A673 (cell line): ENCODE data around the gene PRTFDC1. TPM values are rescaled to one million over a fixed set of nuclear protein-coding genes. Genes with fewer than 3 reads are reported as not detected.

Experiments
- BruUV-seq: library from RNA; stranded (reverse); fragments of 400-500 nt; replicated peaks from 2 replicates; lab custom pipeline; 2021; lab: Mats Ljungman, UMichigan
- CTCF ChIA-PET: fragments of 300-600 bp; sonication (Branson Sonifier 250); formaldehyde crosslinking; loops from one replicate; lab custom pipeline; 2022; ENCODE audit warnings: antibody characterized with exemption; lab: Charles Lee
- POLR2A ChIA-PET: fragments of 300-600 bp; sonication (Branson Sonifier 250); formaldehyde crosslinking; loops from one replicate; lab custom pipeline; 2022; ENCODE audit warnings: antibody characterized with exemption; ENCODE audit not compliant: low non-redundant PET; lab: Charles Lee
- DNase-seq: peaks from one replicate; pipeline ENCODE4 v3.0.0-alpha.2; 2015; ENCODE audit warnings: low spot score
- H3K27ac ChIP-seq: fragments of 200-600 bp; sonication (generic); 2 replicates; pipeline ENCODE4 v1.5.1; 2016; ENCODE audit warnings: mixed run types, low read depth, mild to moderate bottlenecking, mixed read lengths, antibody characterized with exemption, low read length; ENCODE audit not compliant: poor library complexity, severe bottlenecking
- H3K27me3 ChIP-seq: fragments of 200-600 bp; sonication (generic); replicated peaks from 2 replicates; pipeline ENCODE4 v1.6.1; 2017; ENCODE audit warnings: mixed run types, low read depth, mild to moderate bottlenecking, mixed read lengths, antibody characterized with exemption, low read length; ENCODE audit not compliant: insufficient read depth, poor library complexity
- H3K36me3 ChIP-seq: fragments of 200-600 bp; sonication (generic); 2 replicates; pipeline ENCODE4 v1.6.1; 2016; ENCODE audit warnings: mixed run types, mild to moderate bottlenecking, mixed read lengths, antibody characterized with exemption, low read length; ENCODE audit not compliant: insufficient read depth, poor library complexity, severe bottlenecking
- H3K4me1 ChIP-seq: fragments of 200-600 bp; sonication (generic); 2 replicates; pipeline ENCODE4 v1.6.1; 2017; ENCODE audit warnings: mixed run types, mild to moderate bottlenecking, mixed read lengths, antibody characterized with exemption, low read length; ENCODE audit not compliant: insufficient read depth, poor library complexity, severe bottlenecking
- H3K4me3 ChIP-seq: fragments of 200-600 bp; sonication (generic); 2 replicates; pipeline ENCODE4 v1.5.1; 2016; ENCODE audit warnings: low read depth, mixed run types, mild to moderate bottlenecking, mixed read lengths, low read length; ENCODE audit not compliant: poor library complexity, severe bottlenecking
- H3K9me3 ChIP-seq: fragments of 200-600 bp; sonication (generic); 2 replicates; pipeline ENCODE4 v1.6.1; 2016; ENCODE audit warnings: mixed run types, low read depth, mild to moderate bottlenecking, mixed read lengths, antibody characterized with exemption, low read length; ENCODE audit not compliant: poor library complexity, severe bottlenecking
- CTCF ChIP-seq: fragments of 300-800, 200-600 bp; sonication (generic); conservative IDR thresholded peaks from 2 replicates; pipeline ENCODE4 v1.5.1; 2017; ENCODE audit warnings: low read depth, mild to moderate bottlenecking, antibody characterized with exemption, low read length, moderate library complexity, mixed read lengths
- EZH2 ChIP-seq: fragments of 200-600 bp; sonication (generic); IDR thresholded peaks from 2 replicates; pipeline ENCODE4 v1.6.1; 2017; ENCODE audit warnings: borderline replicate concordance, low read depth, mild to moderate bottlenecking, mixed read lengths, antibody characterized with exemption, low read length; ENCODE audit not compliant: poor library complexity, severe bottlenecking
- intact Hi-C: fragments of 100-400 bp; cut with micrococcal nuclease; formaldehyde crosslinking; loops from one replicate; pipeline ENCODE4 v1.10.0; 2022; ENCODE audit not compliant: unreplicated experiment
- total RNA-seq: library from RNA; stranded (reverse); gene quantifications from 2 replicates; pipeline ENCODE4 v1.2.3, GENCODE V29; 2021

Gene PRTFDC1
- total RNA-seq, 1 experiment from 2014 or later: 49.8 TPM

DNA sequence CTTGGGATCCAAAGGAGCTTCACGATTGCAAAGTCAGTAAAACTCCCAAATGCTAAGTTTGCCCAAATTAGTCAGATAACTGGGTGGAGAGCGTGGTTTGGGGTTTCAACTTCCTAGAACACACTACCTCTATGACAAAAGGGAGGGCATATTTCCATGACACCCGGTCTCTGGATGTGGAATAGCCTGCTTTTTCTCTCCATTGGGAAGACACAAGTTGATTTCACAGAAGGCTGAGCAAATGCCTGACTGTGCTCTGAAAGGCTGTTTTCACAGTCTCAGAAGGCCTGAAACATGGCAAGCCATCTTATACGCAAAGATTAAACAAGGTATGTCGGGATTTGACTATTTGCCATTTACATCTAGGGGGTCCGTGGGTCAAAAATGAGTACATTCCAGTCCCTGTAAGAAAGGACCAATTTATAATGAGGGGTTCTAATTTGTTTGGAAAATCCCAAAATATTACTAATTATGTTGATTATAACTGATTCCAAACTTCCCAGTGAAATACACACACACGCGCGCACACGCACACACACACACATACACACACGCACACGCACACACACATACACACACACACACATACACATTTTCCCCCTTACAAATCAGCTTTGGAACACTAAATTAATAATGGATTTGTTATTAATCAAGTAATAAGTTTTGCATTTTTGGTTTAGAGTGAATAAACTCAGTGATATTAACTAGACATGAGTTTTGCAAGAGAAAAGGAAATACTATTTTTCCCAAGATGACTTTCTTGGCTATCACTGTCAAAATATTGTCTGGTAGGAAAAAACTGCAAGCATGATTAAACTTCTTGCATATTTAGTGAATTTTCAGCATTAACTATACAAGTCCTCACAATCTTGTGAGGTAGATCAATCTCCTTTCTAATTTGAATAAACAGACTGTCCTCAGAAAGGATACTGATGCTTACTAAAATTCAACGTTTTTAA is 105.0 kb downstream of the PRTFDC1 start:
- no peak overlapping the region for H3K4me3 ChIP-seq
- H3K27ac ChIP-seq: peak overlapping the region; percentile 80
- BruUV-seq: no TSS peak
- POLR2A ChIA-PET: no interaction called here
- CTCF ChIA-PET: no interaction called here
- H3K36me3 ChIP-seq: no peaks in the 10 kb centered on the region
- no peak for DNase-seq
- TF ChIP-seq EZH2: no peak
- H3K4me1 ChIP-seq: peaks cover 48% of the 10 kb centered on the region
- no peaks in the 10 kb centered on the region for H3K27me3 ChIP-seq
- no peaks in the 10 kb centered on the region for H3K9me3 ChIP-seq
- intact Hi-C loops: no loop called here

DNA sequence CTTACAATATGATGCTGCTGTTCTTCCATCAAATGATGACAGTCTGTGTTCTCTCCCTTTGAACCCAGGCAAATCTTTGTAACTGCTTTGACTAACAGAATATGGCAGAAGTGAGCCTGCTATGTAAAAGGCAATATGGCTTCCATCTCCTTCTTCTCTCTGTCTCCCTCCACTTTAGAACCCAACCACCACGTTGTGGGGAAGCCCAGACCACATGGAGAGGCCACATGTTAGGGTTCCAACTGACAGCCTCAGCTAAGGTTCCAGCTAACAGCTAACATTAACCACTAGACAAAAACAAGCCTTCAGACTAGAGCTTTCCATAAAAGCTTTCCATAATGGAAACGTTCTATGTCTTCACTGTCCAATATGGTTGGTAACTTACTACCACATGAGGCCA is 107.7 kb downstream of the PRTFDC1 start:
- H3K4me3 ChIP-seq: no peak overlapping the region
- H3K4me1 ChIP-seq: peaks cover 22% of the 10 kb centered on the region
- intact Hi-C loops: no loop called here
- no peak overlapping the region for H3K27ac ChIP-seq
- H3K36me3 ChIP-seq: no peaks in the 10 kb centered on the region
- no peak for DNase-seq
- no TSS peak for BruUV-seq
- TF ChIP-seq EZH2 (no peak), CTCF (no peak)
- no peaks in the 10 kb centered on the region for H3K9me3 ChIP-seq
- H3K27me3 ChIP-seq: no peaks in the 10 kb centered on the region
- ChIA-PET CTCF (no interaction called here), POLR2A (no interaction called here)

- TF ChIP-seq EZH2 (no peak), CTCF (no peak)
- POLR2A ChIA-PET: no interaction called here
- no peaks in the 10 kb centered on the region for H3K36me3 ChIP-seq
Observed at GRCh38 chr10:24843256-24843655, 109.2 kb downstream of the PRTFDC1 start.

More at GRCh38 chr10:24843256-24843655, 109.2 kb downstream of the PRTFDC1 start:
- DNase-seq: no peak
- intact Hi-C loops: no loop called here
- Histone ChIP-seq H3K27me3 (no peaks in the 10 kb centered on the region), H3K27ac (no peak overlapping the region), H3K9me3 (no peaks in the 10 kb centered on the region), H3K4me1 (peaks cover 9% of the 10 kb centered on the region), H3K4me3 (no peak overlapping the region)
- BruUV-seq: no TSS peak
- CTCF ChIA-PET: no interaction called here
